GM19397 (cell line): ENCODE measurements around the gene TAMALIN.

Experiments
- ATAC-seq: cut with Tn5 transposase; IDR thresholded peaks from one replicate; pipeline ENCODE4 v1.9.1; 2021; ENCODE audit warnings: mild to moderate bottlenecking, moderate library complexity; ENCODE audit not compliant: unreplicated experiment

The TAMALIN gene

DNA sequence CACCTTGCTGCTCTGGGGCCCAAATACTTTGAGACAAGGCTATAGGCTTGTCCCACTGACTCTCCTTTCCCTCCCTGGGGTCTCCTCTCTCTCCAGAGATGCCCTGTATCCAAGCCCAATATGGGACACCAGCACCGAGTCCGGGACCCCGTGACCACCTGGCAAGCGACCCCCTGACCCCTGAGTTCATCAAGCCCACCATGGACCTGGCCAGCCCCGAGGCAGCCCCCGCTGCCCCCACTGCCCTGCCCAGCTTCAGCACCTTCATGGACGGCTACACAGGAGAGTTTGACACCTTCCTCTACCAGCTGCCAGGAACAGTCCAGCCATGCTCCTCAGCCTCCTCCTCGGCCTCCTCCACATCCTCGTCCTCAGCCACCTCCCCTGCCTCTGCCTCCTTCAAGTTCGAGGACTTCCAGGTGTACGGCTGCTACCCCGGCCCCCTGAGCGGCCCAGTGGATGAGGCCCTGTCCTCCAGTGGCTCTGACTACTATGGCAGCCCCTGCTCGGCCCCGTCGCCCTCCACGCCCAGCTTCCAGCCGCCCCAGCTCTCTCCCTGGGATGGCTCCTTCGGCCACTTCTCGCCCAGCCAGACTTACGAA, 47.6 kb downstream of the TAMALIN start:
- ATAC-seq, result no peak

DNA sequence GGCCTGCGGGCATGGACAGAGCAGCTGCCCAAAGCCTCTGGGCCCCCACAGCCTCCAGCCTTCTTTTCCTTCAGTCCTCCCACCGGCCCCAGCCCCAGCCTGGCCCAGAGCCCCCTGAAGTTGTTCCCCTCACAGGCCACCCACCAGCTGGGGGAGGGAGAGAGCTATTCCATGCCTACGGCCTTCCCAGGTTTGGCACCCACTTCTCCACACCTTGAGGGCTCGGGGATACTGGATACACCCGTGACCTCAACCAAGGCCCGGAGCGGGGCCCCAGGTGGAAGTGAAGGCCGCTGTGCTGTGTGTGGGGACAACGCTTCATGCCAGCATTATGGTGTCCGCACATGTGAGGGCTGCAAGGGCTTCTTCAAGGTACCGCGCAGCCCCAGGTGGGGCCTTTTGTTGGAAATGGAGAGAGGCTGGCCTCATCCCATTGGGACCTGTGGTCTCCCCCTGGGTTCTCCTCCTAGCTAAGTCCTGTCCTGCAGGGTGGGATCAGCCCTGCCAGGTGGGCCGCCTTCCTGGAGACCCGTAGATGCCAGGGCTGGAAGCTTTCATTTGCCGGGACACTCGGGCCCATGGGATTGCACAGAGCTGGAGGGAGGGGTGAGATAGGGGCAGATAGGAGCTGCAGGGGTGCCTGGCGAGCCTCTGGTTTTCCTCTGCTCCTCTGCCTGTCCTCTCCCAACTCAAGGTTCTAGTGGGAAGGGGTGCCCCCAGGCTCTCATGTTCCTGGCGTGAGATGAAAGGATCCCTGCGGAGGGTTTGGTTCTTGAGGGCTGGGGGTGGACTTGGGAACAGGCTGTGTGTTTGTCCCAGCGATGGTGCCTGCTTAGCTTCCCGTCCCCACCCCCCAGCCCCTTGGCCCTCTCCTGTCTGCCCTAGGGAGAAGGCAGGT, 48.3 kb downstream of the TAMALIN start:
- ATAC-seq, result no peak

GRCh38 chr12:52055731-52056711, 49.3 kb downstream of the TAMALIN start:
- no peak for ATAC-seq

GRCh38 chr12:52056801-52057637, 50.3 kb downstream of the TAMALIN start:
- ATAC-seq, result no peak

GRCh38 chr12:52057638-52058576, 51.2 kb downstream of the TAMALIN start:
- no peak for ATAC-seq

- no peak for ATAC-seq
Observed at GRCh38 chr12:52058631-52059361, 52.0 kb downstream of the TAMALIN start.

- ATAC-seq, result no peak
Observed at GRCh38 chr12:52059582-52060497, 53.1 kb downstream of the TAMALIN start.

GRCh38 chr12:52060498-52061177, 53.9 kb downstream of the TAMALIN start:
- no peak for ATAC-seq

DNA sequence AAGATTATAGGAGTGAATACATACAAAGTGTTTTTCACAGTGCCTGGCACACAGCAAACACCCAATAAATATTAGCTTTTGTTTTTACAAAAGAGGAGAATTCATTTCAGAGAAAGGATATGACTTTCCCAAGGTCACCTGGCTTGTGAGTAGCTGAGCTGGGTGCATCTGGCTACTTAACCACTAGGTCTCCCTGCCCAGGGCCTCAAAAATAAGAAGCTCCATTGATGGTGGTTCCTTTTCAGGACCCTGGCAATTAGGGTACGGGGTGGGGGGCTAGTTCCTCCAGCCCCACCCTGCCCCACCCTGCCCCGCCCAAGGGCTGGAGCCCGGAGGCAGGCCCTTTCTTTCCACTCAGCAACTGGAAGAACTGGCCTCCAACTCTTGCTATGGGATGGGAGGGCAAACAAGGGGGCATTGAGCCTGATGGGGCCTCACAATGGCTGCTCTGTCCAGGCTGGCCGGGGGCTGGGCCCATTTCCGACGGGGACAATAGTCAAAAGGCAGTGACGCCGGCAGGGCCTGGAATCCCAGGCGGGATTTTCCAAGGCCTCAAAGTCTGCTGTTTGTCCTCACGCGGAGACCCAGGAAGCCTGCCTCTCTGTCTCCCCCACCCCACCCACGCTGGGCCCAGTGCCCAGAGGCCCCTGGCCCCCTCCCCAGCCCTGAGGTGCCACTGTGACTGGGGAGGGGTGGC, 54.9 kb downstream of the TAMALIN start:
- no peak for ATAC-seq

- ATAC-seq, result no peak
Observed at GRCh38 chr12:52062167-52063081, 55.7 kb downstream of the TAMALIN start.

DNA sequence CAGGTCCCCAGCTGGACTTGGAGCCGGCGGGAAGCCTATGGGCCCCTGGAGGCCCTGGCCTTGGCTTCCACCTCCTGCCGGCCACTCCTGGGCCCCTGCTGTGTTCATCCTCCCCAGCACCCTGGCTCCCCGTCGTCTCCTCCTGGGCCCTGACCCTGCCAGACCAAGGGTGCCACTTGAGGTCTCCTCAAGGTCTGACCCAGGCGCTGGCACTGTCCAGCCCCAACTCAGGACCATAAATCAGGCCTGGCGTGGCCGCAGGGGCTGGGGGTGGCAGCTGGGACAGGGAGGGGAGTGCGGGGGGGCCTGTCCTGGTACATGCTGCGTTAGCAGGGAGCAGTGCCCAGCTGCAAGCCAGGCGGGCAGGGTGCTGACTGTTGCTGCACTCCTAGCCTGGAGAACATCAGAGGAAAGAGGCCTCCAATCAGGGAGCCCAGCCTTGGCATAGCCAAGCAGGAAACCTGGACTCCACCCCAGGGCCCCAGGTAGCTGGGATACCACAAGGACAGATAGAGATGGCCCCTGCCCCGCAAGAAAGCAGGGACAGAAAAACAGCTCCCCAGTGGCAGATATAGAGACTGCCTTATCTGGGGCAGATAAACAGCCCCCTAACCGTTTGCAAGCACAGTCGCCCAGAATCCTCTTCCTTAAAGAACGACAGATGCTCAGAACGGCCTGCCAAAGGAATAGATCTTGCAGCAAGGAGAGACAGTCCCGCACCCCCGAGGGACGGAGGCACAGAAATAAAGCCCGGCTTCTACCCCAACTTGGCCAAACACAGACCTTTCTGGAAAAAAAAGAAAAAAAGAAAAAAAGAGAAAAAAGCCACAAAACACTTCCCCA, 56.6 kb downstream of the TAMALIN start:
- ATAC-seq, result no peak

- ATAC-seq, result no peak
Observed at GRCh38 chr12:52063981-52064649, 57.4 kb downstream of the TAMALIN start.
